Activated CD4-positive, alpha-beta memory T cell treated with anti-CD3 and anti-CD28 coated beads for 36 hours (primary cell): ENCODE data around the gene NKPD1. TPM values are rescaled to one million over a fixed set of nuclear protein-coding genes. Genes with fewer than 3 reads are reported as not detected.

Experiments
- total RNA-seq, 2 experiments: library from RNA; stranded (reverse); gene quantifications; one replicate each; pipeline ENCODE4 v1.2.3, GENCODE V29; 2021

The NKPD1 gene
- total RNA-seq, 2 experiments from 2014 or later = 0.10 to 0.22 TPM

Other genes starting within 250 kb of the NKPD1 start
- 1 to 10 TPM; 1.4 to 2.2 TPM for gene APOC1, start 246.4 kb downstream of the NKPD1 start, total RNA-seq
- not detected for gene APOC4, start 218.7 kb downstream of the NKPD1 start, total RNA-seq
- not detected for gene APOC2, start 214.9 kb downstream of the NKPD1 start, total RNA-seq
- gene CLPTM1, start 205.6 kb downstream of the NKPD1 start, total RNA-seq = 10 to 100 TPM; 43.9 to 45.0 TPM
- 10 to 100 TPM; 62.4 to 63.1 TPM for gene RELB, start 159.5 kb downstream of the NKPD1 start, total RNA-seq
- 10 to 100 TPM; 89.6 to 98.4 TPM for gene CLASRP, start 121.9 kb downstream of the NKPD1 start, total RNA-seq
- gene ZNF296, start 84.5 kb downstream of the NKPD1 start, total RNA-seq = 1 to 10 TPM; 3.2 to 3.6 TPM
- 10 to 100 TPM; 29.8 to 30.1 TPM for gene GEMIN7, start 81.7 kb downstream of the NKPD1 start, total RNA-seq
- 10 to 100 TPM; 12.7 to 13.1 TPM for gene PPP1R37, start 67.8 kb downstream of the NKPD1 start, total RNA-seq
- gene TRAPPC6A, start 17.3 kb upstream of the NKPD1 start, total RNA-seq = 10 to 100 TPM; 35.1 to 39.9 TPM
- 10 to 100 TPM; 10.4 to 11.8 TPM for gene BLOC1S3, start 17.8 kb upstream of the NKPD1 start, total RNA-seq
- not detected for gene EXOC3L2, start 84.4 kb upstream of the NKPD1 start, total RNA-seq
- 10 to 100 TPM; 20.3 to 21.6 TPM for gene MARK4, start 90.3 kb upstream of the NKPD1 start, total RNA-seq
- gene CKM, start 161.9 kb upstream of the NKPD1 start, total RNA-seq = not detected
- gene KLC3, start 179.8 kb upstream of the NKPD1 start, total RNA-seq = not detected
- 10 to 100 TPM; 27.2 to 27.4 TPM for gene ERCC2, start 209.6 kb upstream of the NKPD1 start, total RNA-seq
- 1 to 10 TPM; 8.1 to 9.2 TPM for gene PPP1R13L, start 244.1 kb upstream of the NKPD1 start, total RNA-seq
- gene POLR1G, start 245.7 kb upstream of the NKPD1 start, total RNA-seq = 10 to 100 TPM; 11.1 to 12.6 TPM